Subcutaneous abdominal adipose tissue (tissue), 5 donors: ENCODE results near the gene SAPCD2.
A peak's percentile ranks its signal among the peaks of the same experiment; 100 is the strongest.

Experiments used
- H3K27ac ChIP-seq: one replicate; pipeline ENCODE4 v1.7.0; 2013; ENCODE audit warnings: low read depth, mild to moderate bottlenecking, inconsistent platforms, low read length, moderate library complexity
- H3K27me3 ChIP-seq, 5 donors: one replicate each; pipeline ENCODE4 v1.7.0; 2013; ENCODE audit warnings: low read length in 5 of 5, inconsistent platforms in 1 of 5; ENCODE audit not compliant: control insufficient read depth in 5 of 5, insufficient read depth in 4 of 5
- H3K36me3 ChIP-seq, 5 donors: one replicate each; pipeline ENCODE4 v1.7.0; 2013; ENCODE audit warnings: low read length in 5 of 5; ENCODE audit not compliant: control insufficient read depth in 5 of 5, insufficient read depth in 5 of 5
- H3K4me1 ChIP-seq, 5 donors: one replicate each; pipeline ENCODE4 v1.7.0; 2013; ENCODE audit warnings: low read length in 5 of 5, mild to moderate bottlenecking in 3 of 5, moderate library complexity in 1 of 5; ENCODE audit not compliant: control insufficient read depth in 5 of 5, insufficient read depth in 5 of 5
- H3K4me3 ChIP-seq, 5 donors: one replicate each; pipeline ENCODE4 v1.7.0; 2013; ENCODE audit warnings: low read length in 5 of 5, low read depth in 1 of 5
- H3K9ac ChIP-seq, 5 donors: one replicate each; pipeline ENCODE4 v1.7.0; 2013; ENCODE audit warnings: low read length in 5 of 5, mild to moderate bottlenecking in 4 of 5, moderate library complexity in 3 of 5
- H3K9me3 ChIP-seq, 5 donors: one replicate each; pipeline ENCODE4 v1.7.0; 2013; ENCODE audit warnings: low read length in 5 of 5; ENCODE audit not compliant: control insufficient read depth in 5 of 5
- donor health status: healthy.
- donor health status: healthy.
- donor health status: healthy.
- donor health status: healthy.
- donor health status: healthy.

The SAPCD2 gene

DNA sequence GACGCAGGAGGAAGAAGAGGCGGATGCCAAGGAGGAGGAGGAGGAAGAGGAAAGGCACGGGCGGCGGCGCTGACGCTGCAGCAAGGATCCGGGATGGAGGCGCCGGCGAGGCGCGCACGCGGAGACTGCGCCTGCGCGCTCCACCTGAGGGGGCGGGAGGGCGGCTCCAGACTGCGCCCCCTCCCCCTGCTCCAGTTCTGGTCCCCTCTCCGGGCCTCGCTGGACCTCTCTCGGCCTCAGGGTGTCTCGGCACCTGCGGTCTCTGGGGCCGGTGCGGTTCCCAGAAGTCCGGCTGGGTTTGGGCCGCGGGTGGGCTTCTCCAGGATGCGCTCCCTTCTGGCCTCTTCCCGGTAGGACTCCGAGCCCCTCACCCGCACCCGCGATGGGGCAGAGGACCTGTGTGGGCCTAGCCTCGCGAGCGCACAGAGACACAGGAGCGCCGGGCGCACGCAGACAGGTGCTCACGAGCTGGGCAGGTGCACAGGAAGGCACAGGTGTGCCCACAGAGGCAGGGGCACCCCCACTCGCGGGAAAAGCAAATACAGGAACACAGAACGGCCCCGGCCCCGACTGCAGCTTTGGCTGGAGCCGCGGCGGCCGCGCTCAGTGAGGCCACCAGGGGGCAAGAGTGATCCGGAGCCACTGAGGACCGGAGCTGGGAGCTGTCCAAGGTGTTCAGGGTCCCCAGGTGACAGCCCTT, 24.1 kb downstream of the SAPCD2 start, which contains the start of gene NPDC1:
Gene NPDC1 (minus strand): TSS at position 90 of the 700 bp plus-strand sequence. CDS start 188 bp downstream, outside the sequence.
- Histone ChIP-seq H3K27ac (no peak within 1 kb of the TSS), H3K27me3 (peaks cover 29 to 67% (median 42%) of the 10 kb centered on the region in 5 donors), H3K36me3 (peaks cover 0 to 5% (median 0%) of the 10 kb centered on the region in 5 donors), H3K9ac (peak within 1 kb of the TSS in 4 of 5 donors; percentile 26 to 78 (median 52)), H3K4me3 (peak within 1 kb of the TSS; percentile 31 to 72 (median 69)), H3K4me1 (peaks cover 4 to 46% (median 29%) of the 10 kb centered on the region in 5 donors), H3K9me3 (no peaks in the 10 kb centered on the region)

DNA sequence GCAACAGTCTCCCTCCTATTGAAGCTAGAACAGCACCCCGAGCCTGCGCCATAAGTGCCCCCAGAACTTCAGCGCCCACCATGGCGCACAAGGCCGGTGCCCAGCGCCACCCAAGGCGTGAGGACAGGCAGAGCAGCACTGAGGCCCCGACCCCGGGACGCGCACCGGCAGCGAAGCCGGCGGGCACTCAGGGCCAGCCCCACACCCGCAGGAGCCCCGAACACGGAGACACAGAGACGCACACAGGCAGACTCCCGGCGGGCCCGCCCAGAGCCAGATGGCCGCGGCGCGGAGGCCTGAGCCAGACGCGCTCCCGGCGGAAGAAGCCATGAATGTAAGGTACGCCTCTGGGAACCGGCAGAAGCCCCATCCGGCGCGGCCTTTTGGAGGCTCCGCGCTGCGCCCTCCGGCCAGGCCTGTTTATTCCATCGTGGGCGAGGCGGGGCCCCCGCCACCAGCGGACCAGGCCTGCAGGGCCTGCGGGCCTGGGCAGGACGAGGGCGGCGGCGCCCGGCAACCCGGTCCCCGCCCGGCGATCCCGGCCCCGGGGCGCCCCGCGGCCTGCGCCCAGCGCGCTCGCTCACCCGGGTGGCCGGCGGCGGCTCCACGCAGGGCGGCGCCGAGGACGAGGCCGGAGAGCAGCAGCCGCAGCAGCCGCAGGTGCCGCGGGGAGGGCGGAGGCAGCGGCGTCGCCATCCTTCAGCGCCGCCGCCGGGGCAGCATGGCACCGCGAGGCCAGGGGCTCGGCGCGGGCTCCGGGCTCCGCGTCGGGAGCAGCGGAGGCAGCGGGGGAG, 24.9 kb downstream of the SAPCD2 start:
- peaks cover 0 to 10% (median 0%) of the 10 kb centered on the region in 5 donors for H3K36me3 ChIP-seq
- peak overlapping the region; percentile 31 to 72 (median 69) for H3K4me3 ChIP-seq
- peaks cover 21 to 59% (median 36%) of the 10 kb centered on the region in 5 donors for H3K27me3 ChIP-seq
- H3K4me1 ChIP-seq = peaks cover 4 to 53% (median 29%) of the 10 kb centered on the region in 5 donors
- no peaks in the 10 kb centered on the region for H3K9me3 ChIP-seq
- H3K9ac ChIP-seq = peak overlapping the region in 4 of 5 donors; percentile 26 to 78 (median 52)
- no peak overlapping the region for H3K27ac ChIP-seq

DNA sequence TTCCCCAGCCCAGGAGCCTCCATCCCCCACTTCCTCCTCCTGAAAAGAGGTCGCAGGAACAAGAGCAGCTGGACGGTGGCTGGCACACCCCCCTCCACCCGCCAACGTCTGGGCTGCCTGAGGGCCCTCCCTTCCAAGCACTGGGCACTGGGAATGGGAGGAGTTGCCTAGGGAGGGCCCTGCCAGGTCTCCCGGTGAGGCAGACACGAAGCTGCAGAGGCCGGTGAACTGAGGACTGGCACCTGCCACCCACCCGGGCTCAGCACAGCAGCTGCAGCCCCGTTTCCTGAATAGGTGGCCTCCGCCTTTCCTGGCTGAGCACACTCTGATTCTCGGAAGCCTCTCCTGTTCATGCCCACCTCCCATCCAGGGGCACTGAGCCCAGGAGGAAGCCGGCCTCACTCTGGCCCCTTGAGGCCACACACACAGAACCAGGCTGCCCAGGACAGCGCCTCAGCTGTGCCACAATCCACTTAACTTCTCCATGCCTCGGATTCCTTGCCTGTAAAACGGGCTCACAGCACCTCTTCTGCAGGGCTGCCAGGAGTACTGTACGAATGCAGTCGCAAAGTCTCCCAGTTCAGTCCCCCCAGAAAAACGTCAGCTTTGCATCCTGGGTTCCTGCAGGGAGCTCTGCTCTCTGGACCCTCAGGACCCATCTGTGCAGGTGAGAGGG, 25.7 kb downstream of the SAPCD2 start:
- Histone ChIP-seq H3K9me3 (no peaks in the 10 kb centered on the region), H3K4me3 (peak overlapping the region; percentile 31 to 71 (median 69)), H3K4me1 (peaks cover 4 to 55% (median 29%) of the 10 kb centered on the region in 5 donors), H3K36me3 (peaks cover 0 to 17% (median 3%) of the 10 kb centered on the region in 5 donors), H3K9ac (peak overlapping the region in 4 of 5 donors; percentile 26 to 78 (median 52)), H3K27me3 (peaks cover 15 to 53% (median 29%) of the 10 kb centered on the region in 5 donors), H3K27ac (no peak overlapping the region)

DNA sequence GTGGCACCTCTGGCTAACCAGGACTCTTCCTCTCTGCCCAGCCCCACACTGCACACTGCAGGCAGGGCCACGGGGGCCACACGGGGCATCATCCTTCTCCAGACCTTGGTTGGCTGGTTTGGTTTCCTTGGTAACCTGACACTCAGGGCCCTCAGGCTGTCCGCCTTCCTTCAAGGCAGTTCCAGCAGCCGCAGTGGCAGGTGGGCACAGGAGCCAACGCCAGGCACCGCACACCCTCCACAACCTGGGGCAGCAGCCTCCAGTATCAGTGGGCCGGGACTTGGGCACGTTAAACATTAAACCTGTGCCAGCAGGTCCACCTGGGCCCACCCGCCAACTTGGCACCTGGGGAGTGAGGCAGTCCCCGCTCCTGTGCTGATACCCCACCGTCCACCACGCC, 26.3 kb downstream of the SAPCD2 start:
- Histone ChIP-seq H3K4me3 (peak overlapping the region in 2 of 5 donors; percentile 71), H3K4me1 (peaks cover 4 to 55% (median 29%) of the 10 kb centered on the region in 5 donors), H3K9me3 (no peaks in the 10 kb centered on the region), H3K27me3 (peaks cover 12 to 47% (median 23%) of the 10 kb centered on the region in 5 donors), H3K36me3 (peaks cover 0 to 23% (median 9%) of the 10 kb centered on the region in 5 donors), H3K27ac (no peak overlapping the region), H3K9ac (peak overlapping the region in 3 of 5 donors; percentile 6 to 78 (median 60))

DNA sequence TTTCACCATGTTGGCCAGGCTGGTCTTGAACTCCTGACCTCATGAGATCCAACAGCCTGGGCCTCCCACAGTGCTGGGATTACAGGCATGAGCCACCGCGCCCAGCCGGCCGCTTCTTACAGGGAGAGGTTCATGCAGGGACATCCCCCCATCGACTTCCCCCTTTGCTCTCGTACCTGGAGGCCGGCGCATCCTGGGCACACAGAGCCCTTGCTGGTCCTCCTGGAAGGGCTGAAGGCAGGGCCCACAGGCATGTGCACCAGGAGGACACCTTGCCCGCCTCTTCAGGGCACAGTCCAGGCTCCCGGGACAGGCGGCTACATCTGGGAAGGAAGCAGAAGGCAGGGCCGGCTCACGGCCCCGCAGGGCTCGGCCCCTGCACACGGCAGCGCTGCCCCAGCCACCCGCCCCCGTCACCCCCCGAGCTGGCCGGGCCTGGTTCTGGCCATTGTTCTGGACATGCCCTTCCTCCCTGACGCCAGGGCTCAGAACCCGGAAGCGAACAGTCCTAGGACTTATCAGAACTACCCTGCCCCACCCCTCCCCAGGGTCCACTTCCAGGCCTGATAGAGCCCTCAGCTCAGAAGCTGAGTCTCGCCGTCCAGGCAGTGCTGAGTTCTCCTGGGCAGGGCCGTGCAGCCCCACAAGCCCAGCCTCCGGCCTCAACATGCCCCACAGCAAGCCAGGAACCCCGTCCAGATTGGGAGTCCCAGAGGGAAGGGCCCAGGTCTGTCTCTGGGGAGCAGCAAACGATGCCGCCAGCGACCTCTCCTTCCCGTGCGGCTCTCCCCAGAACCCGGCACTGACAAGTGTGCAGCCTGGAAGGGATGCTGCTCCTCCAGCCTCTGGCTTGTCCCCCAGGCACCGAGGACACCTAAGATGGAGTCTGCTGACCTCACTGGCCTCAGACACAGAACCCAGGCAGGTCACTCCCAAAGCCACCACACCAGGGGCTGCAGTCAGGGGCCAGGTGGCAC, 27.3 kb downstream of the SAPCD2 start:
- Histone ChIP-seq H3K4me1 (peaks cover 4 to 55% (median 29%) of the 10 kb centered on the region in 5 donors), H3K36me3 (peaks cover 0 to 28% (median 14%) of the 10 kb centered on the region in 5 donors), H3K9me3 (no peaks in the 10 kb centered on the region), H3K27ac (no peak overlapping the region), H3K4me3 (peak overlapping the region in 3 of 5 donors; percentile 22 to 71 (median 71)), H3K27me3 (peaks cover 9 to 40% (median 18%) of the 10 kb centered on the region in 5 donors), H3K9ac (peak overlapping the region in 2 of 5 donors; percentile 6 to 33)

DNA sequence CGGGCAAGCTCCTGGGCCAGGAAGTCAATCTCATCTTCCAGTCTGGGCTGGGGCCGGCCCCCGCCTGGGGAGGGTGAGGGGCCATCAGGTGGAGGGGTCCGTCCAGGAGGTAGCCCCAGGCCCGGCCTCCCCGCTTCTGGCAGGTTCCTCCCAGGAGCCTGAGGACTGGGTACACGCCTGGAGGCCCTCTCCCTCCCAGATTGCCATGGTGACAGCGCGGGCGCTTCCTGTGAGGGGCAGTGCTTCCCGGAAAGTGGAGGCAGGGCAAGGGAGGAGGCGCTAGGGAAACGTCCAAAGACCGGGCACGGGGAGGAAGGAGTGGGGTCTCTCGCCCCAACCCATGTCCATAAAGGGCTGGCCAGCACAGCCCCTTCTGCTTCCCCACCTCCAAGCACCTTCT, 29.2 kb downstream of the SAPCD2 start:
- H3K4me3 ChIP-seq = no peak overlapping the region
- H3K36me3 ChIP-seq = peaks cover 0 to 37% (median 14%) of the 10 kb centered on the region in 5 donors
- H3K9me3 ChIP-seq = no peaks in the 10 kb centered on the region
- H3K27me3 ChIP-seq = peaks cover 4 to 26% (median 9%) of the 10 kb centered on the region in 5 donors
- H3K27ac ChIP-seq = no peak overlapping the region
- H3K4me1 ChIP-seq = peaks cover 4 to 49% (median 24%) of the 10 kb centered on the region in 5 donors
- H3K9ac ChIP-seq = peak overlapping the region in 1 of 5 donors; percentile 23

DNA sequence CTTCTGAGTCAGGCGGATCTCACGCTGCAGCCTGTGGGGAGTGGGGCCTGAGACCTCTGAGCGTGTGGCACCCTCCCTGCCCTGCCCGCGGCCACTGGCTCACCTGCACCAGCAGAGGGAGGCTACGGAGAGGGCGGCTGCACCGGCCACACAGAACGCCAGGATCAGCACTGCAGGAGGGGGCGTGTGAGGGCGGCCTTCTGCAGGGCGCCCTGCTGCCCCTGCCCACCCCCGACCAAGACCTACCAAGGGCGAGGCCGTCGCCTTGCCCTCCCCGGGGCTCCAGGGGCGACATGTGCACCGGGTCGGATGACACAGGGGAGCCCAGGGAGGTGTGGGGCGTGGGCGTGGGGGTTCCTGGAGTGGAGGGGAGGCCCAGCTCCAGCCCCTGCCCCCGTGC, 29.8 kb downstream of the SAPCD2 start:
- H3K27ac ChIP-seq = no peak overlapping the region
- H3K27me3 ChIP-seq = peaks cover 4 to 24% (median 9%) of the 10 kb centered on the region in 5 donors
- H3K4me3 ChIP-seq = no peak overlapping the region
- H3K4me1 ChIP-seq = peaks cover 4 to 45% (median 22%) of the 10 kb centered on the region in 5 donors
- H3K9me3 ChIP-seq = no peaks in the 10 kb centered on the region
- H3K36me3 ChIP-seq = peaks cover 0 to 37% (median 14%) of the 10 kb centered on the region in 5 donors
- H3K9ac ChIP-seq = no peak overlapping the region

DNA sequence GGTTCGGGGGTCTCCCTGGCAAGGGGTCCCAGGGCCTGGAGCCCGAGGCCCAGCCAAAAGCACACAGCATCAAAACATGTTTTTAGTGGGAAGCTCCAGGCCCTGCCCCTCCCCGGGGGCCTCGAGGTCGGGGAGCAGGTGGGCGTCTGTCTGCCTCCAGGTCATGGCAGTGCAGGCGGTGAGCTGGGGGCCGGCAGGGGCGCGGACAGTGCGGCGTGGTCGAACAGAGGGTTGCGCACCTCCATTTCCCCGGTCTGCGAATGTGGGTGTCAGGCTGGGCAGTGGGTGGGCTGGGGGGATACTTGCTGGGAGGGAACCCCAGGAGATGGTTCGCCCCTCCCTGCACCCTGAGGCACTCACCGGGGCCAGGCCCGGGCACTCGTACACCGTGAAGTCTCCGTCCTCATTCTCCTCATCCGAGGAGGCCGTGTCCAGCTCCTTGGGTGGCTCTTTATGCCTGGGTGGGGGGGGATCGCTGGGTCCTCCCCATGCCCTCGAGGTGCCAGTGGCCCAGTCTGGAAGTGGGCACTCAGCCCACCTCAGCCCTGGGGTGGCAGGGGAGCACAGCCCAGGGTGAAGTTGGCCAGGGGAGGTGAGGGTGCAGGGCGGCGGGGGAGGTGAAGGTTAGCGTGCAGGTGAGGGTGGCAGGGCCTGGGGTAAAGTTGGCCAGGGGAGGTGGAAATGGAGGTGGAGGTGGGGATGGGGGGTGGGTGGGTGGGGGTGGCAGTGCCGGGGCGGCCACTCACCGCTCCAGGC, 30.6 kb downstream of the SAPCD2 start:
- Histone ChIP-seq H3K4me1 (peaks cover under 1 to 45% (median 23%) of the 10 kb centered on the region in 5 donors), H3K9ac (no peak overlapping the region), H3K27me3 (peaks cover 0 to 18% (median 5%) of the 10 kb centered on the region in 5 donors), H3K9me3 (no peaks in the 10 kb centered on the region), H3K4me3 (no peak overlapping the region), H3K27ac (no peak overlapping the region), H3K36me3 (peaks cover 0 to 37% (median 14%) of the 10 kb centered on the region in 5 donors)
